Measurements from ENCODE around the gene ANXA8.

Gene ANXA8

GRCh38 chr10:47435081-47435480, 48.8 kb downstream of the ANXA8 start:
- DNase-seq: no peak
- TF ChIP-seq GATA1 (IDR thresholded peaks at IDR 0.05; ENCODE audit: low read depth, low read length): no peak
- no peak for TF ChIP-seq POLR2A (IDR thresholded peaks at IDR 0.05; ENCODE audit: low read length)

- no peak for TF ChIP-seq POLR2A (IDR thresholded peaks at IDR 0.05; ENCODE audit: low read length)
- no peak for TF ChIP-seq GATA1 (IDR thresholded peaks at IDR 0.05; ENCODE audit: low read depth, low read length)
- DNase-seq: no peak
These were observed 58.0 kb downstream of the ANXA8 start for GRCh38 chr10:47425813-47426419.

GRCh38 chr10:47424231-47424630, 59.7 kb downstream of the ANXA8 start:
- no peak for DNase-seq
- TF ChIP-seq GATA1 (IDR thresholded peaks at IDR 0.05; ENCODE audit: low read depth, low read length): no peak
- no peak for TF ChIP-seq POLR2A (IDR thresholded peaks at IDR 0.05; ENCODE audit: low read length)

- DNase-seq: no peak
- TF ChIP-seq POLR2A (IDR thresholded peaks at IDR 0.05; ENCODE audit: low read length): no peak
- TF ChIP-seq GATA1 (IDR thresholded peaks at IDR 0.05; ENCODE audit: low read depth, low read length): no peak
These were observed 60.4 kb downstream of the ANXA8 start for GRCh38 chr10:47423476-47423875.

GRCh38 chr10:47421057-47421952, 62.6 kb downstream of the ANXA8 start:
- TF ChIP-seq GATA1 (IDR thresholded peaks at IDR 0.05; ENCODE audit: low read depth, low read length): no peak
- TF ChIP-seq POLR2A (IDR thresholded peaks at IDR 0.05; ENCODE audit: low read length): no peak
- no peak for DNase-seq

GRCh38 chr10:47420305-47421056, 63.4 kb downstream of the ANXA8 start:
- TF ChIP-seq GATA1 (IDR thresholded peaks at IDR 0.05; ENCODE audit: low read depth, low read length): no peak
- no peak for TF ChIP-seq POLR2A (IDR thresholded peaks at IDR 0.05; ENCODE audit: low read length)
- no peak for DNase-seq

- TF ChIP-seq GATA1 (IDR thresholded peaks at IDR 0.05; ENCODE audit: low read depth, low read length) (no peak), POLR2A (IDR thresholded peaks at IDR 0.05; ENCODE audit: low read length) (no peak)
- no peak for DNase-seq
These were observed 64.5 kb downstream of the ANXA8 start for GRCh38 chr10:47419421-47419820.

- no peak for DNase-seq
These were observed 64.9 kb downstream of the ANXA8 start for GRCh38 chr10:47418966-47419365.

GRCh38 chr10:47418321-47418720, 65.6 kb downstream of the ANXA8 start:
- DNase-seq: no peak
- TF ChIP-seq GATA1 (IDR thresholded peaks at IDR 0.05; ENCODE audit: low read depth, low read length) (no peak), POLR2A (IDR thresholded peaks at IDR 0.05; ENCODE audit: low read length) (no peak)

More at GRCh38 chr10:47418966-47419365, 64.9 kb downstream of the ANXA8 start:
- TF ChIP-seq GATA1 (IDR thresholded peaks at IDR 0.05; ENCODE audit: low read depth, low read length) (no peak), POLR2A (IDR thresholded peaks at IDR 0.05; ENCODE audit: low read length) (no peak)
